Gastroesophageal sphincter (tissue), 4 donors: Measurements from ENCODE around the gene PPP1CB. TPM values are rescaled to one million over a fixed set of nuclear protein-coding genes. Genes with fewer than 3 reads are reported as not detected.
A peak's percentile ranks its signal among the peaks of the same experiment; 100 is the strongest.

ENCODE experiments used
- ATAC-seq: fragments of 150-250 bp; one replicate; pipeline ENCODE4 v1.9.1; 2016; ENCODE audit warnings: mild to moderate bottlenecking, moderate library complexity
- H3K27ac ChIP-seq, 4 donors: fragments of 200-600 bp; sonication (generic) in 3 of 4; 1 replicate in 3 of 4; 2 replicates in 1 of 4; pipeline ENCODE4 v1.5.1; 2016 to 2019
- H3K27me3 ChIP-seq: fragments of 200-600 bp; sonication (generic); one replicate; pipeline ENCODE4 v1.5.1; 2019
- H3K36me3 ChIP-seq, 2 donors: fragments of 200-600 bp; sonication (generic); one replicate each; pipeline ENCODE4 v1.5.1; 2019; ENCODE audit warnings: control low read depth in 1 of 2
- H3K4me1 ChIP-seq, 3 donors: fragments of 200-600 bp; sonication (generic); 1 replicate in 2 of 3; 2 replicates in 1 of 3; pipeline ENCODE4 v1.5.1; 2016 to 2019; ENCODE audit warnings: control low read depth in 2 of 3
- H3K4me3 ChIP-seq, 2 donors: fragments of 200-600 bp; sonication (generic); one replicate each; pipeline ENCODE4 v1.5.1; 2019; ENCODE audit warnings: mild to moderate bottlenecking in 1 of 2, moderate library complexity in 1 of 2
- H3K9me3 ChIP-seq, 3 donors: fragments of 200-600 bp; sonication (generic); one replicate each; pipeline ENCODE4 v1.5.1; 2017 to 2019; ENCODE audit warnings: control low read depth in 2 of 3
- EP300 ChIP-seq: sonication (generic); formaldehyde crosslinking; IDR thresholded peaks from one replicate; pipeline ENCODE4 v1.6.1; 2017; ENCODE audit warnings: antibody characterized with exemption, mild to moderate bottlenecking
- POLR2A ChIP-seq, 2 donors: fragments of 450-650 bp; IDR thresholded peaks; one replicate each; pipeline ENCODE4 v1.6.1; 2017; ENCODE audit warnings: antibody characterized with exemption in 2 of 2, mild to moderate bottlenecking in 2 of 2, moderate library complexity in 1 of 2
- POLR2AphosphoS5 ChIP-seq: sonication (generic); formaldehyde crosslinking; IDR thresholded peaks from one replicate; pipeline ENCODE4 v1.6.1; 2017; ENCODE audit warnings: antibody characterized with exemption
- WGBS, 2 donors: methylation state at CpG; one replicate each; pipeline ENCODE4 v1.1.5; 2018; ENCODE audit warnings: low coverage in 1 of 2; 5-methylcytosine and 5-hydroxymethylcytosine counted together
- total RNA-seq, 4 donors: library from RNA; depleted of rRNA; stranded (reverse); fragments of >200 nt; gene quantifications; one replicate each; pipeline ENCODE4 v1.1.0, GENCODE V29; 2016
- TF ChIP-seq, protein P1 (sequence below), 4 experiments: fragments of 200-600 bp in 2 of 4; fragments of 450-650 bp in 2 of 4; sonication (generic) in 1 of 4; IDR thresholded peaks; one replicate each; pipeline ENCODE4 v1.5.1; 2017 to 2019; ENCODE audit warnings: antibody characterized with exemption in 4 of 4, mild to moderate bottlenecking in 2 of 4, moderate library complexity in 2 of 4

The PPP1CB gene
- total RNA-seq, 4 donors from 2014 or later: 524 to 1,194 (median 837) TPM

DNA sequence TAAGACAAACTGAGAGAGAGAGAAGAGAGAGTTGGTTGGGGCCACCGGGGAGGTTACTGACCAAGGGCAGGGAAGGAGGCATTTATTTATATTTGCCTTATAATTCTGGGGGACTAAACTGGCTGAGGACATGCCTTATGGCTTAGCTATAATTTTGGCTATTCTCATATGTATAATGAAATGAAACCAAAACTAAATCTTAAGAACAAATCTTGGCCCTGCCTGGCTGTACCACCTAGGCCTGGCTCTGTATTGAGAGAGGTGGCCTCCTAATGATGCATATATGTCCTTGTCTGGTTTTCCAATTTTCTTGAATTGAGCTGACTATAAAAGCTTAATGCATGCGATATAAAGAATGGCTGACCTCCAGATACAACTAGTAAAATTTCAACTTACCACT, 3.5 kb upstream of the PPP1CB start:
- no peaks in the 10 kb centered on the region for H3K36me3 ChIP-seq
- peak overlapping the region; percentile 65 to 100 (median 100) for H3K27ac ChIP-seq
- H3K27me3 ChIP-seq: no peaks in the 10 kb centered on the region
- no peaks in the 10 kb centered on the region for H3K9me3 ChIP-seq
- peaks cover 9 to 65% (median 22%) of the 10 kb centered on the region in 3 donors for H3K4me1 ChIP-seq
- WGBS, 2 donors: 86 to 95% methylated on average over 1 to 2 of the region's 2 CpGs
- TF ChIP-seq, protein P1, sequence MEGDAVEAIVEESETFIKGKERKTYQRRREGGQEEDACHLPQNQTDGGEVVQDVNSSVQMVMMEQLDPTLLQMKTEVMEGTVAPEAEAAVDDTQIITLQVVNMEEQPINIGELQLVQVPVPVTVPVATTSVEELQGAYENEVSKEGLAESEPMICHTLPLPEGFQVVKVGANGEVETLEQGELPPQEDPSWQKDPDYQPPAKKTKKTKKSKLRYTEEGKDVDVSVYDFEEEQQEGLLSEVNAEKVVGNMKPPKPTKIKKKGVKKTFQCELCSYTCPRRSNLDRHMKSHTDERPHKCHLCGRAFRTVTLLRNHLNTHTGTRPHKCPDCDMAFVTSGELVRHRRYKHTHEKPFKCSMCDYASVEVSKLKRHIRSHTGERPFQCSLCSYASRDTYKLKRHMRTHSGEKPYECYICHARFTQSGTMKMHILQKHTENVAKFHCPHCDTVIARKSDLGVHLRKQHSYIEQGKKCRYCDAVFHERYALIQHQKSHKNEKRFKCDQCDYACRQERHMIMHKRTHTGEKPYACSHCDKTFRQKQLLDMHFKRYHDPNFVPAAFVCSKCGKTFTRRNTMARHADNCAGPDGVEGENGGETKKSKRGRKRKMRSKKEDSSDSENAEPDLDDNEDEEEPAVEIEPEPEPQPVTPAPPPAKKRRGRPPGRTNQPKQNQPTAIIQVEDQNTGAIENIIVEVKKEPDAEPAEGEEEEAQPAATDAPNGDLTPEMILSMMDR (IDR thresholded peaks at IDR 0.05): no peak
- TF ChIP-seq POLR2A (IDR thresholded peaks at IDR 0.05) (no peak), EP300 (no peak), POLR2AphosphoS5 (no peak)
- no peak for ATAC-seq
- H3K4me3 ChIP-seq: no peak overlapping the region

DNA sequence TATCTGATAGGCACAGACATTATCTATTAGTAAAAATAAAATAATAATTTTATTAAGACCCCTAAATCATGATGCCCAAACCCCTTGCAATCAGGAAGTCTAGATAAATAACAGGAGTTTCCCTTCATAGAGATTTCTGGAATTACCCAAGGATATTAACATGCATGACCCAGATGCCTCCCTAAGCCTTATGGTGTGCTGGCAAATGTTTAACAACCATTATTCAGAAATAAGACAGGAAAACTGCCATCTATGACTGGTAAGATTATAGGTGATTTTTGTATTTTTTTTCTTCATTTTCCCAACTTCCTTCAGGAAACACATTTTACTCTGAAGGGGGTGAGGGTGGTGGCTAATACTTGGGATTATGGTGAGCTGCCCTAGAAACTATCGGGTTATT, 2.7 kb upstream of the PPP1CB start:
- Histone ChIP-seq H3K4me1 (peaks cover 9 to 69% (median 22%) of the 10 kb centered on the region in 3 donors), H3K9me3 (no peaks in the 10 kb centered on the region), H3K4me3 (no peak overlapping the region), H3K27ac (peak overlapping the region; percentile 100), H3K36me3 (no peaks in the 10 kb centered on the region), H3K27me3 (no peaks in the 10 kb centered on the region)
- WGBS, 2 donors: 94 to 100% methylated on average over 1 of the region's 1 CpG
- no peak for ATAC-seq
- TF ChIP-seq POLR2AphosphoS5: no peak
- TF ChIP-seq POLR2A (IDR thresholded peaks at IDR 0.05): no peak
- TF ChIP-seq, protein P1 (IDR thresholded peaks at IDR 0.05): no peak
- TF ChIP-seq EP300: no peak

DNA sequence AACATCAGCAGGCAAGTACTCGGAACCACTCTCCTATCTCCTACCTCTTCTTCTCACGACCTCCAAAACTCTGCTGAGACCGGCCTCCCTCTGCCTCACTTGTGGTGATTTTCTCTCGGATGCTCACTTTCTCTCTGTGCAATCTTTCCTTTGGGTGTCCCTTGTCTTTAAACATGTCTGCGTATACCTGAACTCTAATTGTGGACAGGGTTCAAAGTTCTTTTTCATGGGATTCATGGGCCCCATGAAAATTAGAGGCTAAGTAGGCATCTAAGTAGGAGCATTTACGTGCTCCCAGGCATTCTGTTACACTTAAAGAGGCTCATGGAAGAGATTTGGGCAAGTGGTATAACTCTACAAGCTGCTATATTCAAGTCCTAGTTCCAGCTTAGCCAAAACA, 2.1 kb upstream of the PPP1CB start:
- H3K36me3 ChIP-seq: no peaks in the 10 kb centered on the region
- WGBS, 2 donors: 79 to 99% methylated on average over 3 to 6 of the region's 6 CpGs
- H3K9me3 ChIP-seq: no peaks in the 10 kb centered on the region
- no peak for ATAC-seq
- TF ChIP-seq POLR2A (IDR thresholded peaks at IDR 0.05): no peak
- no peak for TF ChIP-seq EP300
- TF ChIP-seq, protein P1 (IDR thresholded peaks at IDR 0.05): no peak
- no peak for TF ChIP-seq POLR2AphosphoS5
- peak overlapping the region; percentile 100 for H3K27ac ChIP-seq
- peaks cover 9 to 75% (median 22%) of the 10 kb centered on the region in 3 donors for H3K4me1 ChIP-seq
- no peaks in the 10 kb centered on the region for H3K27me3 ChIP-seq
- H3K4me3 ChIP-seq: no peak overlapping the region

DNA sequence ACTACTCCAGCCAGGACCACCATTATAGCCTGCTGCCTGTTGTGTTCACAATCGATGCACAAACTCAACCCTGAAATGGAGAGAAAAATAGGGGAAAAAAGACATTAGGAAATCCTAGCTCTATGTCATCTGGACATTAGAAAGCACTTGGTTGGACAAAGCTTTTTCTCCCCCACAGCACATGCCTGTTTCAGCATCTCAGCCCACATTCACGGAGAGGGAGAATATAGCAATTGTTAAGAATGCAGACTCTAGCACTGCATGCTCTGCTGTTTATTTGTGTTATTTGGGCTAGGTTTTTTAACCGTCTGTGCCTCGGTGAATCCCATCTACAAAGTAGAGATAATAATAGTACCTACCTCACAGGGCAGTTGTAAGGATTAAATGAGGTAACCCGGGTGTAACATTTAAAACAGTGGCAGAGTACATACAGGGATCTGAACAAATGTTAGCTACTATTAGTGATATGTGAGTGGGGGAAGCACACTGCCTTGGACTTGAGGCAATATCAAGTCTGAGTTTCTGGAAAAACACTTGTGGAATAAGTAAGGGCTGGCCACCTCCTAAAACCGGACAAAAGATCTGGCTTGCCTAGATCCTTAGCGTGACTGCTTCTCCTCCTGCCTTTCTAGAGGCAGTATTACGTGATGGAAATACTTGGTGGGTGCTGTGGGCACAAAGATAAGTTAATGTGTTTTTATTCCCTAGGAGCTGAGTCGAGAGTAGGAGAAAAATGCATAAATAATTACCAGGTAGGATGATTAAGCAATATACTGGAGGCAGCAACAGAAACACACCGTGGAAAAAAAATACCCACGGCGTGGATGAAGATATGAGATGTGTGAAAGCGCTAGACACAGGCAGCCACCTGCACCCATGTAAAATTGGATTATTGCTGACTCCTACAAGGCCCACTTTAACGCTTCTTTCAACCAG, 1.0 kb upstream of the PPP1CB start:
- TF ChIP-seq EP300: no peak
- no peak for TF ChIP-seq POLR2AphosphoS5
- TF ChIP-seq, protein P1 (IDR thresholded peaks at IDR 0.05): peak in 2 of 4 experiments; percentile 13 to 24
- Histone ChIP-seq H3K27me3 (no peaks in the 10 kb centered on the region), H3K4me3 (peak overlapping the region; percentile 88 to 100), H3K9me3 (no peaks in the 10 kb centered on the region), H3K36me3 (no peaks in the 10 kb centered on the region), H3K4me1 (peaks cover 9 to 77% (median 14%) of the 10 kb centered on the region in 3 donors), H3K27ac (peak overlapping the region; percentile 100)
- 5 to 6% methylated on average over 13 to 14 of the region's 14 CpGs for WGBS, 2 donors
- ATAC-seq: no peak
